Fibroblast of villous mesenchyme (primary cell): Measurements from ENCODE around the gene DCST2. TPM values are rescaled to one million over a fixed set of nuclear protein-coding genes. Genes with fewer than 3 reads are reported as not detected.
A peak's percentile ranks its signal among the peaks of the same experiment; 100 is the strongest.

ENCODE experiments used
- DNase-seq: peaks from one replicate; pipeline ENCODE4 v3.0.0-alpha.2; 2010; ENCODE audit warnings: low read depth
- H3K4me3 ChIP-seq: 2 replicates; pipeline ENCODE4 v1.5.1; 2011; ENCODE audit warnings: low read depth, mild to moderate bottlenecking, low read length
- CTCF ChIP-seq: IDR thresholded peaks from 2 replicates; pipeline ENCODE4 v1.5.1; 2012; ENCODE audit warnings: low read depth, mild to moderate bottlenecking, low read length; ENCODE audit not compliant: insufficient read depth
- total RNA-seq: library from RNA; depleted of rRNA; stranded (reverse); fragments of >200 nt; gene quantifications from 2 replicates; pipeline ENCODE4 v1.2.3, GENCODE V29; 2012

Gene DCST2
- total RNA-seq, 1 donor: not detected

GRCh38 chr1:155015527-155016230, 17.9 kb downstream of the DCST2 start:
- TF ChIP-seq CTCF: no peak
- no peak overlapping the region for H3K4me3 ChIP-seq
- DNase-seq: no peak

GRCh38 chr1:155014709-155015508, 18.7 kb downstream of the DCST2 start:
- no peak for DNase-seq
- H3K4me3 ChIP-seq: no peak overlapping the region
- TF ChIP-seq CTCF: no peak

- no peak for DNase-seq
- no peak for TF ChIP-seq CTCF
- no peak overlapping the region for H3K4me3 ChIP-seq
Observed at GRCh38 chr1:155013632-155014031, 19.9 kb downstream of the DCST2 start.

GRCh38 chr1:155012776-155013602, 20.6 kb downstream of the DCST2 start:
- no peak for DNase-seq
- H3K4me3 ChIP-seq: no peak overlapping the region
- TF ChIP-seq CTCF: no peak

GRCh38 chr1:155012026-155012546, 21.5 kb downstream of the DCST2 start:
- TF ChIP-seq CTCF: no peak
- peak; percentile 86 for DNase-seq

GRCh38 chr1:155011437-155012025, 22.1 kb downstream of the DCST2 start:
- no peak overlapping the region for H3K4me3 ChIP-seq
- no peak for DNase-seq
- no peak for TF ChIP-seq CTCF

More at GRCh38 chr1:155012026-155012546, 21.5 kb downstream of the DCST2 start:
- no peak overlapping the region for H3K4me3 ChIP-seq
